Natural killer cell treated with Interleukin-12 subunit alpha and Interleukin-12 subunit beta and Interleukin-15 and Interleukin-18, amount 100 ng/mL, for 72 hours (primary cell): Measurements from ENCODE around the gene PPFIA1. TPM values are rescaled to one million over a fixed set of nuclear protein-coding genes. Genes with fewer than 3 reads are reported as not detected.
"Not testable (repeated sequence)": the region's sequence is repeated elsewhere in the genome, so short reads cannot be mapped to it uniquely, and the experiment has no call there.

Source experiments
- ATAC-seq, 2 donors: fragments of 150-1000 bp; cut with Tn5 transposase in 1 of 2; sonication (Bioruptor Pico), chemical (Tn5 transposase) in 1 of 2; 2 replicates each; pipeline ENCODE4 v1.10.0; 2021
- DNase-seq: peaks from one replicate; pipeline ENCODE4 v3.0.0; 2022; ENCODE audit warnings: low spot score
- H3K27ac Mint-ChIP-seq, 2 donors: 1 replicate in 1 of 2; 2 replicates in 1 of 2; pipeline ENCODE4 v1.8.0; 2022; ENCODE audit warnings: mixed read lengths in 2 of 2, mild to moderate bottlenecking in 1 of 2, moderate library complexity in 1 of 2
- H3K27me3 Mint-ChIP-seq, 2 donors: 1 replicate in 1 of 2; 2 replicates in 1 of 2; pipeline ENCODE4 v1.8.0; 2022; ENCODE audit warnings: mixed read lengths in 2 of 2
- H3K36me3 Mint-ChIP-seq: one replicate; pipeline ENCODE4 v1.8.0; 2022; ENCODE audit warnings: mixed read lengths
- H3K4me1 Mint-ChIP-seq, 2 donors: 1 replicate in 1 of 2; 2 replicates in 1 of 2; pipeline ENCODE4 v1.8.0; 2022; ENCODE audit warnings: low read depth in 2 of 2, mixed read lengths in 2 of 2, mild to moderate bottlenecking in 1 of 2
- H3K4me3 Mint-ChIP-seq: one replicate; pipeline ENCODE4 v1.8.0; 2022; ENCODE audit warnings: mixed read lengths
- H3K9me3 Mint-ChIP-seq: 2 replicates; pipeline ENCODE4 v1.8.0; 2022; ENCODE audit warnings: mixed read lengths
- total RNA-seq, 2 donors: library from RNA; stranded (reverse); gene quantifications; one replicate each; pipeline ENCODE4 v1.2.3, GENCODE V29; 2022

The PPFIA1 gene
- total RNA-seq, 2 donors from 2014 or later = 43.4 to 60.0 TPM

- H3K4me3 Mint-ChIP-seq, H3K27me3 Mint-ChIP-seq, ATAC-seq, H3K27ac Mint-ChIP-seq, H3K36me3 Mint-ChIP-seq, H3K9me3 Mint-ChIP-seq, DNase-seq: not testable (repeated sequence)
- peaks cover 17 to 24% of the 10 kb centered on the region in 2 donors for H3K4me1 Mint-ChIP-seq
Measured at GRCh38 chr11:70295166-70295565, 24.7 kb downstream of the PPFIA1 start.

GRCh38 chr11:70296681-70297080 is 26.2 kb downstream of the PPFIA1 start:
- DNase-seq (no peak), ATAC-seq (no peak)
- Mint-ChIP-seq H3K4me3 (no peak overlapping the region), H3K36me3 (no peaks in the 10 kb centered on the region), H3K27me3 (no peaks in the 10 kb centered on the region), H3K27ac (no peak overlapping the region), H3K4me1 (peaks cover 18 to 24% of the 10 kb centered on the region in 2 donors), H3K9me3 (no peaks in the 10 kb centered on the region)

GRCh38 chr11:70297341-70297740 is 26.9 kb downstream of the PPFIA1 start:
- no peak overlapping the region for H3K27ac Mint-ChIP-seq
- ATAC-seq (no peak), DNase-seq (no peak)
- no peaks in the 10 kb centered on the region for H3K27me3 Mint-ChIP-seq
- no peaks in the 10 kb centered on the region for H3K9me3 Mint-ChIP-seq
- H3K4me3 Mint-ChIP-seq = no peak overlapping the region
- H3K4me1 Mint-ChIP-seq = peaks cover 18 to 29% of the 10 kb centered on the region in 2 donors
- H3K36me3 Mint-ChIP-seq = no peaks in the 10 kb centered on the region

GRCh38 chr11:70298243-70298915 is 27.9 kb downstream of the PPFIA1 start:
- Mint-ChIP-seq H3K4me3 (no peak overlapping the region), H3K27me3 (no peaks in the 10 kb centered on the region), H3K27ac (no peak overlapping the region), H3K4me1 (peaks cover 11 to 23% of the 10 kb centered on the region in 2 donors), H3K36me3 (no peaks in the 10 kb centered on the region), H3K9me3 (no peaks in the 10 kb centered on the region)
- no peak for ATAC-seq
- DNase-seq = no peak

- Mint-ChIP-seq H3K36me3 (no peaks in the 10 kb centered on the region), H3K27ac (no peak overlapping the region), H3K27me3 (no peaks in the 10 kb centered on the region), H3K4me1 (peaks cover 11 to 20% of the 10 kb centered on the region in 2 donors), H3K4me3 (no peak overlapping the region), H3K9me3 (no peaks in the 10 kb centered on the region)
- DNase-seq = no peak
- no peak for ATAC-seq
Measured at GRCh38 chr11:70299636-70300035, 29.1 kb downstream of the PPFIA1 start.

- H3K4me1 Mint-ChIP-seq = peaks cover 11 to 20% of the 10 kb centered on the region in 2 donors
- H3K27me3 Mint-ChIP-seq = no peaks in the 10 kb centered on the region
- ATAC-seq (no peak), DNase-seq (peak; percentile 37)
- no peaks in the 10 kb centered on the region for H3K9me3 Mint-ChIP-seq
- no peak overlapping the region for H3K4me3 Mint-ChIP-seq
- H3K27ac Mint-ChIP-seq = no peak overlapping the region
- H3K36me3 Mint-ChIP-seq = no peaks in the 10 kb centered on the region
Measured at GRCh38 chr11:70301191-70301590, 30.7 kb downstream of the PPFIA1 start.

- no peak overlapping the region for H3K27ac Mint-ChIP-seq
- ATAC-seq = no peak
- peak; percentile 49 for DNase-seq
- no peaks in the 10 kb centered on the region for H3K9me3 Mint-ChIP-seq
- H3K4me1 Mint-ChIP-seq = peaks cover 11 to 20% of the 10 kb centered on the region in 2 donors
- no peak overlapping the region for H3K4me3 Mint-ChIP-seq
- H3K36me3 Mint-ChIP-seq = no peaks in the 10 kb centered on the region
- H3K27me3 Mint-ChIP-seq = no peaks in the 10 kb centered on the region
Measured at GRCh38 chr11:70301721-70302418, 31.4 kb downstream of the PPFIA1 start.

- Mint-ChIP-seq H3K4me3 (no peak overlapping the region), H3K9me3 (no peaks in the 10 kb centered on the region), H3K4me1 (peaks cover 11 to 24% of the 10 kb centered on the region in 2 donors), H3K27me3 (no peaks in the 10 kb centered on the region), H3K27ac (no peak overlapping the region), H3K36me3 (no peaks in the 10 kb centered on the region)
- DNase-seq (no peak), ATAC-seq (no peak)
Measured at GRCh38 chr11:70302419-70302752, 31.9 kb downstream of the PPFIA1 start.

GRCh38 chr11:70303070-70303469 is 32.6 kb downstream of the PPFIA1 start:
- peaks cover 11 to 22% of the 10 kb centered on the region in 2 donors for H3K4me1 Mint-ChIP-seq
- ATAC-seq (no peak), DNase-seq (peak; percentile 15)
- H3K9me3 Mint-ChIP-seq = no peaks in the 10 kb centered on the region
- H3K27me3 Mint-ChIP-seq = no peaks in the 10 kb centered on the region
- H3K36me3 Mint-ChIP-seq = no peaks in the 10 kb centered on the region
- no peak overlapping the region for H3K4me3 Mint-ChIP-seq
- H3K27ac Mint-ChIP-seq = no peak overlapping the region

GRCh38 chr11:70304208-70304603 is 33.7 kb downstream of the PPFIA1 start:
- peak; percentile 6 for DNase-seq
- Mint-ChIP-seq H3K4me1 (peaks cover 10 to 20% of the 10 kb centered on the region in 2 donors), H3K27ac (no peak overlapping the region), H3K36me3 (no peaks in the 10 kb centered on the region), H3K9me3 (no peaks in the 10 kb centered on the region), H3K4me3 (no peak overlapping the region), H3K27me3 (no peaks in the 10 kb centered on the region)
- no peak for ATAC-seq

- Mint-ChIP-seq H3K27me3 (no peaks in the 10 kb centered on the region), H3K9me3 (no peaks in the 10 kb centered on the region), H3K4me1 (peaks cover 0 to 11% of the 10 kb centered on the region in 2 donors), H3K4me3 (no peak overlapping the region), H3K27ac (no peak overlapping the region), H3K36me3 (no peaks in the 10 kb centered on the region)
- DNase-seq (no peak), ATAC-seq (no peak)
Measured at GRCh38 chr11:70305501-70305900, 35.0 kb downstream of the PPFIA1 start.

GRCh38 chr11:70306586-70307033 is 36.1 kb downstream of the PPFIA1 start:
- Mint-ChIP-seq H3K4me1 (peaks cover 0 to 18% of the 10 kb centered on the region in 2 donors), H3K9me3 (no peaks in the 10 kb centered on the region), H3K27ac (no peak overlapping the region), H3K36me3 (no peaks in the 10 kb centered on the region), H3K27me3 (no peaks in the 10 kb centered on the region), H3K4me3 (no peak overlapping the region)
- no peak for ATAC-seq
- DNase-seq = no peak

- H3K36me3 Mint-ChIP-seq = no peaks in the 10 kb centered on the region
- no peaks in the 10 kb centered on the region for H3K9me3 Mint-ChIP-seq
- peaks cover 0 to 14% of the 10 kb centered on the region in 2 donors for H3K4me1 Mint-ChIP-seq
- H3K4me3 Mint-ChIP-seq = no peak overlapping the region
- ATAC-seq = no peak
- DNase-seq = no peak
- H3K27me3 Mint-ChIP-seq = no peaks in the 10 kb centered on the region
- H3K27ac Mint-ChIP-seq = no peak overlapping the region
Measured at GRCh38 chr11:70307176-70307575, 36.7 kb downstream of the PPFIA1 start.

- ATAC-seq (no peak), DNase-seq (no peak)
- no peak overlapping the region for H3K4me3 Mint-ChIP-seq
- H3K36me3 Mint-ChIP-seq = no peaks in the 10 kb centered on the region
- H3K27ac Mint-ChIP-seq = no peak overlapping the region
- H3K9me3 Mint-ChIP-seq = no peaks in the 10 kb centered on the region
- H3K27me3 Mint-ChIP-seq = no peaks in the 10 kb centered on the region
- peaks cover 33 to 34% of the 10 kb centered on the region in 2 donors for H3K4me1 Mint-ChIP-seq
Measured at GRCh38 chr11:70311616-70312015, 41.1 kb downstream of the PPFIA1 start.
